Kidney (tissue), 14 donors: Measurements from ENCODE around the gene TENM4. TPM values are rescaled to one million over a fixed set of nuclear protein-coding genes. Genes with fewer than 3 reads are reported as not detected.

Source experiments
- DNase-seq, 5 donors: peaks; one replicate each; pipeline ENCODE4 v3.0.0-alpha.2; 2013 to 2020
- FAIRE-seq: peaks from 2 replicates; lab custom pipeline; 2012; peaks lifted over from hg19 to GRCh38; lab: Jason Lieb, UNC
- H3K27ac ChIP-seq, 2 donors: one replicate each; pipeline ENCODE4 v1.7.0; 2013; ENCODE audit warnings: low read depth in 2 of 2, low read length in 2 of 2, inconsistent platforms in 1 of 2
- H3K27me3 ChIP-seq: one replicate; pipeline ENCODE4 v1.7.1; 2013; ENCODE audit warnings: low read length, inconsistent platforms; ENCODE audit not compliant: control insufficient read depth, insufficient read depth
- H3K36me3 ChIP-seq, 3 donors: one replicate each; pipeline versions ENCODE4 v1.7.0 to v1.7.1; 2013; ENCODE audit warnings: low read length in 3 of 3, control low read depth in 1 of 3, inconsistent platforms in 1 of 3; ENCODE audit not compliant: insufficient read depth in 3 of 3, control insufficient read depth in 2 of 3
- H3K4me1 ChIP-seq, 3 donors: one replicate each; pipeline versions ENCODE4 v1.7.0 to v1.7.1; 2013; ENCODE audit warnings: low read length in 3 of 3, inconsistent platforms in 1 of 3, low read depth in 1 of 3; ENCODE audit not compliant: control insufficient read depth in 2 of 3, insufficient read depth in 2 of 3
- H3K4me3 ChIP-seq, 3 donors: one replicate each; pipeline versions ENCODE4 v1.7.0 to v1.8.1; 2013; ENCODE audit warnings: low read length in 3 of 3, control low read depth in 1 of 3, inconsistent platforms in 1 of 3
- H3K9ac ChIP-seq, 3 donors: one replicate each; pipeline versions ENCODE4 v1.7.0 to v1.7.1; 2013; ENCODE audit warnings: low read length in 3 of 3, control low read depth in 1 of 3, inconsistent platforms in 1 of 3
- H3K9me3 ChIP-seq, 3 donors: one replicate each; pipeline versions ENCODE4 v1.7.0 to v1.7.1; 2013; ENCODE audit warnings: low read length in 3 of 3, control low read depth in 1 of 3, inconsistent platforms in 1 of 3; ENCODE audit not compliant: control insufficient read depth in 2 of 3, insufficient read depth in 1 of 3
- CTCF ChIP-seq: IDR thresholded peaks from 3 replicates; pipeline ENCODE4 v1.5.1; 2012; ENCODE audit warnings: mild to moderate bottlenecking, moderate library complexity, borderline replicate concordance; ENCODE audit not compliant: insufficient read depth; ENCODE audit errors: extremely low read depth
- intact Hi-C: fragments of 100-400 bp; cut with DNase I; formaldehyde crosslinking; loops from one replicate; pipeline ENCODE4 v1.11.1; 2022
- polyA plus RNA-seq: library from polyadenylated mRNA; stranded (reverse); fragments of 350-450 nt; fragmentation: Illumina TruSeq; extraction: RNeasy Lipid Tissue Mini Kit (QIAGEN cat#74804); gene quantifications from one replicate; pipeline ENCODE4 v1.2.3, GENCODE V29; 2014; ENCODE audit warnings: low read depth, low replicate concordance; ENCODE audit not compliant: insufficient read depth
- total RNA-seq: library from RNA; stranded (reverse); fragmentation: NEBNext Ultra II Directional; extraction: Animal tissue kit (Norgen Biotek cat#: 25700); gene quantifications from one replicate; pipeline ENCODE4 v1.2.1, GENCODE V29; 2021
- donor health status: control.
- donor health status: control.
- donor health status: control.
- donor health status: control.
- donor health status: control.
- donor health status: DM: yes; HTN: yes; CAD: no.
- donor health status: Normal renal cell carcinoma (clear cell type).

TENM4 gene
- total and polyA plus RNA-seq, 2 donors from 2014 or later: 0.34 to 31.0 TPM

- intact Hi-C loops: no loop called here
- H3K27ac ChIP-seq: no peak overlapping the region
- H3K36me3 ChIP-seq: no peaks in the 10 kb centered on the region
- H3K27me3 ChIP-seq: no peaks in the 10 kb centered on the region
- FAIRE-seq: no peak
- no peaks in the 10 kb centered on the region for H3K9me3 ChIP-seq
- H3K4me1 ChIP-seq: no peaks in the 10 kb centered on the region
- TF ChIP-seq CTCF: no peak
- no peak for DNase-seq
- no peak overlapping the region for H3K9ac ChIP-seq
- no peak overlapping the region for H3K4me3 ChIP-seq
Measured at GRCh38 chr11:79371152-79371551, 69.7 kb downstream of the TENM4 start.

- Histone ChIP-seq H3K9me3 (no peaks in the 10 kb centered on the region), H3K27me3 (no peaks in the 10 kb centered on the region), H3K9ac (no peak overlapping the region), H3K4me1 (no peaks in the 10 kb centered on the region), H3K4me3 (no peak overlapping the region), H3K27ac (no peak overlapping the region), H3K36me3 (no peaks in the 10 kb centered on the region)
- intact Hi-C loops: no loop called here
- FAIRE-seq: no peak
- no peak for DNase-seq
- no peak for TF ChIP-seq CTCF
Measured at GRCh38 chr11:79369055-79369454, 71.8 kb downstream of the TENM4 start.

- no peak overlapping the region for H3K9ac ChIP-seq
- no peak for DNase-seq
- intact Hi-C loops: no loop called here
- TF ChIP-seq CTCF: no peak
- FAIRE-seq: no peak
- H3K4me1 ChIP-seq: no peaks in the 10 kb centered on the region
- no peak overlapping the region for H3K27ac ChIP-seq
- no peaks in the 10 kb centered on the region for H3K9me3 ChIP-seq
- H3K36me3 ChIP-seq: no peaks in the 10 kb centered on the region
- no peak overlapping the region for H3K4me3 ChIP-seq
- no peaks in the 10 kb centered on the region for H3K27me3 ChIP-seq
Measured at GRCh38 chr11:79367844-79368243, 73.0 kb downstream of the TENM4 start.

- no peak overlapping the region for H3K4me3 ChIP-seq
- no peaks in the 10 kb centered on the region for H3K27me3 ChIP-seq
- H3K9me3 ChIP-seq: no peaks in the 10 kb centered on the region
- no peak overlapping the region for H3K9ac ChIP-seq
- FAIRE-seq (no peak), DNase-seq (no peak)
- intact Hi-C loops: no loop called here
- TF ChIP-seq CTCF: no peak
- no peaks in the 10 kb centered on the region for H3K4me1 ChIP-seq
- no peak overlapping the region for H3K27ac ChIP-seq
- H3K36me3 ChIP-seq: no peaks in the 10 kb centered on the region
Measured at GRCh38 chr11:79366218-79366617, 74.6 kb downstream of the TENM4 start.
